Measurements from ENCODE around the gene PDGFC.

DNA sequence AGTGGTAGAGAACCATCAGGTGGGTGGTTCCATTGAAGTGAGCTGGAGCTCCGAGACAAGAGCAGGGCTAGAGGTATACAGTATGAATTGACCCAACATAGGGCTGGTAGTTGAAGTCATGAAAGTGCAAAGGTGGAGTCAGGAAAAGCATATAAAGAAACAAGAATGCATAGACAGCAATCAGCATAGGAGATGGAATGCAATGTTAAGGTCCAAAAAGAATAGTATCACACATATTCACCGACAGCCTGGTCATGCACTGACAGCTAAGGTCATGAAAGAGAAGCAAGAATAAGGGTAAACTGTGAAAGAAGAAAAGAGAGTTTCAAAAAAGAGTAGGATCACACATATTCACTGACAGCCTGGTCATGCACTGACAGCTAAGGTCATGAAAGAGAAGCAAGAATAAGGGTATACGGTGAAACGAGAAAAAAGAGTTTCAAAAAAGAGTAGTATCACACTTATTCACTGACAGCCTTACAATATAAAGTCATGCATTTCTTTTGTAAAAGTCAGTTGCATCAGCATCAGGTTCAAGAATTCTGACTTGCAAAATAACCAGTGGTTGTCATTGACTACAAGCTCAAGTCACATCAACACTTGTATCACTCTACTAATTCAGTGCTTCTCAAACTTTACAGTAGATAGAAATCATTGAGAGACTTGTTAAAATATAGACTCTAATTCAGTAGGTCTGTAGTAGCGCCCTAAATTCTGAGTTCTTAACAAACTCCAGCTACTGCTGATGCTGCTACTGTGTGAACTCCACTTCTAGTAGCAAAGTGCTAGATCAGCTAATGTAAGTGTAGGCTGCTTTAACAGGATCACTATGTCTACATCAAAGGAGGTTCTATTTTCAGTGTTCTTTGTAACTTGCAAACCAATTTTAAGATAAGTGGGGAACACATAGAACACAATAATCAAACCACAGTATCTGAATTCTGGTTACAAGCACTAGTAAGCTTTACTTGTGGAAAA, 221.9 kb downstream of the PDGFC start:
- TF ChIP-seq, protein P1, sequence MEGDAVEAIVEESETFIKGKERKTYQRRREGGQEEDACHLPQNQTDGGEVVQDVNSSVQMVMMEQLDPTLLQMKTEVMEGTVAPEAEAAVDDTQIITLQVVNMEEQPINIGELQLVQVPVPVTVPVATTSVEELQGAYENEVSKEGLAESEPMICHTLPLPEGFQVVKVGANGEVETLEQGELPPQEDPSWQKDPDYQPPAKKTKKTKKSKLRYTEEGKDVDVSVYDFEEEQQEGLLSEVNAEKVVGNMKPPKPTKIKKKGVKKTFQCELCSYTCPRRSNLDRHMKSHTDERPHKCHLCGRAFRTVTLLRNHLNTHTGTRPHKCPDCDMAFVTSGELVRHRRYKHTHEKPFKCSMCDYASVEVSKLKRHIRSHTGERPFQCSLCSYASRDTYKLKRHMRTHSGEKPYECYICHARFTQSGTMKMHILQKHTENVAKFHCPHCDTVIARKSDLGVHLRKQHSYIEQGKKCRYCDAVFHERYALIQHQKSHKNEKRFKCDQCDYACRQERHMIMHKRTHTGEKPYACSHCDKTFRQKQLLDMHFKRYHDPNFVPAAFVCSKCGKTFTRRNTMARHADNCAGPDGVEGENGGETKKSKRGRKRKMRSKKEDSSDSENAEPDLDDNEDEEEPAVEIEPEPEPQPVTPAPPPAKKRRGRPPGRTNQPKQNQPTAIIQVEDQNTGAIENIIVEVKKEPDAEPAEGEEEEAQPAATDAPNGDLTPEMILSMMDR (IDR thresholded peaks at IDR 0.05) = no peak
- TF ChIP-seq EP300 (IDR thresholded peaks at IDR 0.05) (no peak), POLR2A (IDR thresholded peaks at IDR 0.05) (no peak)

Measured in stomach (tissue), 4 donors.